ENCODE measurements around the gene SLC1A1.

GRCh38 chr9:4443439-4443838 lies 46.8 kb upstream of the SLC1A1 start:
- no peak for TF ChIP-seq POLR2A (IDR thresholded peaks at IDR 0.05)
- no peak for TF ChIP-seq CTCF (IDR thresholded peaks at IDR 0.05)
